ENCODE data around the gene EXOC4. TPM values are rescaled to one million over a fixed set of nuclear protein-coding genes. Genes with fewer than 3 reads are reported as not detected.

The EXOC4 gene
- total and polyA plus RNA-seq, 2 of the 13 experiments (the other 11 are each of a cell fraction or from before 2014, with no cell fraction given), result 22.5 to 39.0 TPM

DNA sequence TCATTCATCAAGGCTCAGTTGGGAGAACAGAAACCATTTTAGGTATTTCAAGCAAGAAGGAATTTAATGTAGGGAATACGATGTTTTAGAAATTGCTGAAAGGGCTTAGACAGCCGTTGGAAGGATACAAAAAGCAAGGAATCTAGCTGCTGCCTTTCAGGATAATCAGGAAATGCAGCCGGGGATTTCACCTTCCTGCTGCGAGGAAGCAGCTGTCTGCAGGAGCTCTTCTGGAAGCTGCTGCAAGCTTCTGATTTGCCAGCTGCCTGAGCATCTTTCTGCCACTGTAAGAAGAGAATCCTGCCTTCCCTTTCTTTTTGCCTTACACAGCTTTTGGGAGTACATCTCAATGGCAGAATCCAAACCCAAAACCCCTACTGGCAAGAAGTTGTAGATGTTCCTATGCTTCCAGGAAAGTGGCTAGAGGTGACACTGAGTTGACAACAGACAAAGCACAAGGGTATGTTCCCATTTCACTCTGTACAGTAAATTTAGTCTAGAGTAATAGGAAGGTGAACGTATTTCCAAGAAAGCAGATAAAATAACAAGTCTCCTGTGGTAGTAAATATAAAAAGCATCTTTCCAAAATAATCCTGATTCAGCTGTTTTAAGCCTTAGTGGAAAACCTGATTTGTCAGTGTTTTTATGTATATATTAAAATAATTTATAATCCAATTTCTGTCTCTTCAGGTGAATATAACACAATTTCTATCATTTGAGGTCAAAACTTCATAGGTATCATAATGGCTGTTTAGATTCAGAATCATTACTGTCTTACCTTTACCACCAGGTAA lies 725.8 kb downstream of the EXOC4 start:
- DNase-seq (ENCODE audit: low spot score) (no peak), FAIRE-seq (no peak), ATAC-seq (no peak)
- Histone ChIP-seq H3K36me3 (replicated peaks in 1 of 2; ENCODE audit: control insufficient read depth in 1 of 2, insufficient read depth in 2 of 2, low read length in 2 of 2) (no peaks in the 10 kb centered on the region), H3K9me3 (ENCODE audit: low read length) (no peaks in the 10 kb centered on the region), H3K4me1 (ENCODE audit: insufficient read depth, low read length) (no peaks in the 10 kb centered on the region), H3K27me3 (ENCODE audit: control insufficient read depth in 1 of 2, insufficient read depth in 2 of 2, low read length in 2 of 2) (no peaks in the 10 kb centered on the region), H3K79me2 (ENCODE audit: insufficient read depth, low read length) (no peaks in the 10 kb centered on the region), H3K4me2 (ENCODE audit: low read depth, low read length) (no peak overlapping the region), H3K4me3 (replicated peaks in 1 of 3; ENCODE audit: insufficient read depth in 1 of 3, low read depth in 2 of 3, low read length in 3 of 3) (no peak overlapping the region), H3K27ac (ENCODE audit: extremely low read length, insufficient read depth, low read length) (no peak overlapping the region), H2AFZ (ENCODE audit: low read length) (no peak overlapping the region), H3K9ac (ENCODE audit: insufficient read depth, low read depth, low read length) (no peak overlapping the region), H4K20me1 (ENCODE audit: insufficient read depth, low read length) (no peaks in the 10 kb centered on the region)
- WGBS (ENCODE audit: low lambda C conversion rate), result 96% methylated on average over 5 of the region's 5 CpGs
- POLR2A ChIA-PET, result no interaction called here
- TF ChIP-seq, protein P1, sequence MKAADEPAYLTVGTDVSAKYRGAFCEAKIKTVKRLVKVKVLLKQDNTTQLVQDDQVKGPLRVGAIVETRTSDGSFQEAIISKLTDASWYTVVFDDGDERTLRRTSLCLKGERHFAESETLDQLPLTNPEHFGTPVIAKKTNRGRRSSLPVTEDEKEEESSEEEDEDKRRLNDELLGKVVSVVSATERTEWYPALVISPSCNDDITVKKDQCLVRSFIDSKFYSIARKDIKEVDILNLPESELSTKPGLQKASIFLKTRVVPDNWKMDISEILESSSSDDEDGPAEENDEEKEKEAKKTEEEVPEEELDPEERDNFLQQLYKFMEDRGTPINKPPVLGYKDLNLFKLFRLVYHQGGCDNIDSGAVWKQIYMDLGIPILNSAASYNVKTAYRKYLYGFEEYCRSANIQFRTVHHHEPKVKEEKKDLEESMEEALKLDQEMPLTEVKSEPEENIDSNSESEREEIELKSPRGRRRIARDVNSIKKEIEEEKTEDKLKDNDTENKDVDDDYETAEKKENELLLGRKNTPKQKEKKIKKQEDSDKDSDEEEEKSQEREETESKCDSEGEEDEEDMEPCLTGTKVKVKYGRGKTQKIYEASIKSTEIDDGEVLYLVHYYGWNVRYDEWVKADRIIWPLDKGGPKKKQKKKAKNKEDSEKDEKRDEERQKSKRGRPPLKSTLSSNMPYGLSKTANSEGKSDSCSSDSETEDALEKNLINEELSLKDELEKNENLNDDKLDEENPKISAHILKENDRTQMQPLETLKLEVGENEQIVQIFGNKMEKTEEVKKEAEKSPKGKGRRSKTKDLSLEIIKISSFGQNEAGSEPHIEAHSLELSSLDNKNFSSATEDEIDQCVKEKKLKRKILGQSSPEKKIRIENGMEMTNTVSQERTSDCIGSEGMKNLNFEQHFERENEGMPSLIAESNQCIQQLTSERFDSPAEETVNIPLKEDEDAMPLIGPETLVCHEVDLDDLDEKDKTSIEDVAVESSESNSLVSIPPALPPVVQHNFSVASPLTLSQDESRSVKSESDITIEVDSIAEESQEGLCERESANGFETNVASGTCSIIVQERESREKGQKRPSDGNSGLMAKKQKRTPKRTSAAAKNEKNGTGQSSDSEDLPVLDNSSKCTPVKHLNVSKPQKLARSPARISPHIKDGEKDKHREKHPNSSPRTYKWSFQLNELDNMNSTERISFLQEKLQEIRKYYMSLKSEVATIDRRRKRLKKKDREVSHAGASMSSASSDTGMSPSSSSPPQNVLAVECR (CRISPR knock-in tag; IDR thresholded peaks at IDR 0.05; ENCODE audit: borderline replicate concordance), result no peak
- TF ChIP-seq ZNF12 (CRISPR knock-in tag; IDR thresholded peaks at IDR 0.05), result no peak
- TF ChIP-seq MAFF (IDR thresholded peaks at IDR 0.05; ENCODE audit: low read depth, low read length), result peak; percentile 55; the same call in 1 of the 2 replicates
- no peak for TF ChIP-seq HHEX (CRISPR knock-in tag; IDR thresholded peaks at IDR 0.05)
- TF ChIP-seq HOXD1 (CRISPR knock-in tag; IDR thresholded peaks at IDR 0.05), result no peak
- TF ChIP-seq ZFP91 (CRISPR knock-in tag; IDR thresholded peaks at IDR 0.05; ENCODE audit: borderline replicate concordance), result no peak
- peak; percentile 56 to 85 for TF ChIP-seq MAFK (conservative IDR thresholded peaks at IDR 0.05 in 1 of 2, IDR thresholded peaks at IDR 0.05 in 1 of 2; ENCODE audit: low read length in 2 of 2)
- no peak for TF ChIP-seq NR2F6 (IDR thresholded peaks at IDR 0.05)
- no peak for TF ChIP-seq NR2F6 (CRISPR knock-in tag; IDR thresholded peaks at IDR 0.05)
- no peak for TF ChIP-seq RBM39 (IDR thresholded peaks at IDR 0.05; ENCODE audit: low read depth, low read length, poor library complexity, severe bottlenecking)
- TF ChIP-seq IRX3 (CRISPR knock-in tag; IDR thresholded peaks at IDR 0.05; ENCODE audit: borderline replicate concordance, low read depth), result no peak
- intact Hi-C loops (cut with micrococcal nuclease; ENCODE audit: unreplicated experiment) (no loop called here), in situ Hi-C loops (cut with HindIII; ENCODE audit: extremely low pct_ligation_motif_present, low pct_unique_long_range_greater_than_20kb) (no loop called here)
- no TSS peak for BruUV-seq (replicated peaks)
- CTCF ChIA-PET (ENCODE audit: low intra/inter-chr PET ratio, low total read pairs), result no interaction called here

All from HepG2 (cell line).